Endodermal cell (in vitro differentiated cells): Measurements from ENCODE around the gene FBXO22. TPM values are rescaled to one million over a fixed set of nuclear protein-coding genes. Genes with fewer than 3 reads are reported as not detected.

Source experiments
- DNase-seq: peaks from one replicate; pipeline ENCODE4 v3.0.0-alpha.2; 2017
- H3K27ac ChIP-seq: 2 replicates; pipeline ENCODE4 v1.5.1; 2013; ENCODE audit warnings: mild to moderate bottlenecking, low read depth, low read length, moderate library complexity
- H3K27me3 ChIP-seq: 2 replicates; pipeline ENCODE4 v1.6.1; 2013; ENCODE audit warnings: mild to moderate bottlenecking, low read length, moderate library complexity; ENCODE audit not compliant: insufficient read depth, control insufficient read depth, poor library complexity, severe bottlenecking
- H3K36me3 ChIP-seq: 2 replicates; pipeline ENCODE4 v1.7.0; 2013; ENCODE audit warnings: mild to moderate bottlenecking, low read length, moderate library complexity; ENCODE audit not compliant: control insufficient read depth, insufficient read depth
- H3K4me1 ChIP-seq: one replicate; pipeline ENCODE4 v1.7.0; 2013; ENCODE audit warnings: low read length; ENCODE audit not compliant: control insufficient read depth, insufficient read depth
- H3K4me3 ChIP-seq: 2 replicates; pipeline ENCODE4 v1.5.1; 2013; ENCODE audit warnings: mild to moderate bottlenecking, low read length, moderate library complexity
- H3K9ac ChIP-seq: 2 replicates; pipeline ENCODE4 v1.6.1; 2013; ENCODE audit warnings: mild to moderate bottlenecking, low read length, moderate library complexity; ENCODE audit not compliant: poor library complexity, severe bottlenecking; ENCODE audit errors: extremely low read depth
- H3K9me3 ChIP-seq: 2 replicates; pipeline ENCODE4 v1.6.1; 2013; ENCODE audit warnings: mild to moderate bottlenecking, low read length, moderate library complexity; ENCODE audit not compliant: control insufficient read depth
- H3K27ac Mint-ChIP-seq: 2 replicates; pipeline ENCODE4 v1.8.0; 2020; ENCODE audit warnings: mixed read lengths
- H3K27me3 Mint-ChIP-seq: 2 replicates; pipeline ENCODE4 v1.8.0; 2021; ENCODE audit warnings: mild to moderate bottlenecking, mixed read lengths; ENCODE audit not compliant: insufficient read depth
- H3K36me3 Mint-ChIP-seq: 2 replicates; pipeline ENCODE4 v1.8.0; 2020; ENCODE audit warnings: low read depth, mixed read lengths
- H3K4me1 Mint-ChIP-seq: 2 replicates; pipeline ENCODE4 v1.8.0; 2020; ENCODE audit warnings: mixed read lengths
- H3K4me3 Mint-ChIP-seq: 2 replicates; pipeline ENCODE4 v1.8.0; 2020; ENCODE audit warnings: mild to moderate bottlenecking, moderate library complexity, mixed read lengths
- H3K9me3 Mint-ChIP-seq: 2 replicates; pipeline ENCODE4 v1.8.0; 2020; ENCODE audit warnings: mild to moderate bottlenecking, mixed read lengths
- CTCF ChIP-seq: fragments of 200-600 bp; sonication (generic); conservative IDR thresholded peaks from 2 replicates; pipeline ENCODE4 v1.5.0; 2021; ENCODE audit warnings: antibody characterized with exemption, mild to moderate bottlenecking
- WGBS, 2 experiments: methylation state at CpG; one replicate each; pipeline versions ENCODE4 v1.1.5 to v1.1.7; 2013; ENCODE audit warnings: missing lambda C conversion rate in 2 of 2, mixed read lengths in 1 of 2; ENCODE audit not compliant: insufficient coverage in 1 of 2, insufficient read length in 1 of 2; 5-methylcytosine and 5-hydroxymethylcytosine counted together
- total RNA-seq, 2 donors: library from RNA; stranded (reverse); fragmentation: NEBNext Ultra II Directional in 1 of 2; extraction: Animal tissue kit (Norgen Biotek cat#: 25700) in 1 of 2; gene quantifications; 2 replicates in 1 of 2; 3 replicates in 1 of 2; pipeline ENCODE4 v1.2.1, GENCODE V29; 2021

The FBXO22 gene
- total RNA-seq, 2 donors from 2014 or later = 47.6 to 48.1 TPM

GRCh38 chr15:75952525-75952924 lies 48.8 kb downstream of the FBXO22 start:
- Histone ChIP-seq H3K27ac (no peak overlapping the region), H3K4me3 (no peak overlapping the region), H3K4me1 (no peaks in the 10 kb centered on the region), H3K36me3 (no peaks in the 10 kb centered on the region), H3K9me3 (no peaks in the 10 kb centered on the region), H3K27me3 (no peaks in the 10 kb centered on the region), H3K9ac (no peak overlapping the region)
- Mint-ChIP-seq H3K27ac (no peak overlapping the region), H3K27me3 (no peaks in the 10 kb centered on the region), H3K36me3 (no peaks in the 10 kb centered on the region), H3K4me3 (no peak overlapping the region), H3K9me3 (no peaks in the 10 kb centered on the region), H3K4me1 (peaks cover 4% of the 10 kb centered on the region)
- no peak for TF ChIP-seq CTCF
- no peak for DNase-seq
- WGBS, 2 experiments = 97 to 100% methylated on average over 1 to 4 of the region's 4 CpGs

- Histone ChIP-seq H3K4me1 (no peaks in the 10 kb centered on the region), H3K27me3 (no peaks in the 10 kb centered on the region), H3K9me3 (no peaks in the 10 kb centered on the region), H3K4me3 (no peak overlapping the region), H3K27ac (no peak overlapping the region), H3K9ac (no peak overlapping the region), H3K36me3 (no peaks in the 10 kb centered on the region)
- H3K4me3 Mint-ChIP-seq = no peak overlapping the region
- no peaks in the 10 kb centered on the region for H3K27me3 Mint-ChIP-seq
- peak; percentile 58 for TF ChIP-seq CTCF
- peaks cover 4% of the 10 kb centered on the region for H3K4me1 Mint-ChIP-seq
- H3K27ac Mint-ChIP-seq = no peak overlapping the region
- no peaks in the 10 kb centered on the region for H3K9me3 Mint-ChIP-seq
- no peaks in the 10 kb centered on the region for H3K36me3 Mint-ChIP-seq
- 91% methylated on average over 1 of the region's 1 CpG; no CpG with 5 or more reads in 1 of the 2 experiments for WGBS, 2 experiments
- no peak for DNase-seq
These were observed 52.0 kb downstream of the FBXO22 start for GRCh38 chr15:75955720-75956119.

- TF ChIP-seq CTCF = no peak
- no peak for DNase-seq
- Histone ChIP-seq H3K9ac (no peak overlapping the region), H3K27ac (no peak overlapping the region), H3K9me3 (peaks cover 9% of the 10 kb centered on the region), H3K4me3 (no peak overlapping the region), H3K27me3 (no peaks in the 10 kb centered on the region), H3K36me3 (no peaks in the 10 kb centered on the region), H3K4me1 (peaks cover 4% of the 10 kb centered on the region)
- Mint-ChIP-seq H3K4me1 (peaks cover 9% of the 10 kb centered on the region), H3K27ac (no peak overlapping the region), H3K27me3 (no peaks in the 10 kb centered on the region), H3K9me3 (peaks cover 7% of the 10 kb centered on the region), H3K4me3 (no peak overlapping the region), H3K36me3 (no peaks in the 10 kb centered on the region)
- 100% methylated on average over 1 of the region's 1 CpG for WGBS, 2 experiments
These were observed 57.7 kb downstream of the FBXO22 start for GRCh38 chr15:75961331-75961730.
